ENCODE measurements around the gene RBM46.

The RBM46 gene, protein sequence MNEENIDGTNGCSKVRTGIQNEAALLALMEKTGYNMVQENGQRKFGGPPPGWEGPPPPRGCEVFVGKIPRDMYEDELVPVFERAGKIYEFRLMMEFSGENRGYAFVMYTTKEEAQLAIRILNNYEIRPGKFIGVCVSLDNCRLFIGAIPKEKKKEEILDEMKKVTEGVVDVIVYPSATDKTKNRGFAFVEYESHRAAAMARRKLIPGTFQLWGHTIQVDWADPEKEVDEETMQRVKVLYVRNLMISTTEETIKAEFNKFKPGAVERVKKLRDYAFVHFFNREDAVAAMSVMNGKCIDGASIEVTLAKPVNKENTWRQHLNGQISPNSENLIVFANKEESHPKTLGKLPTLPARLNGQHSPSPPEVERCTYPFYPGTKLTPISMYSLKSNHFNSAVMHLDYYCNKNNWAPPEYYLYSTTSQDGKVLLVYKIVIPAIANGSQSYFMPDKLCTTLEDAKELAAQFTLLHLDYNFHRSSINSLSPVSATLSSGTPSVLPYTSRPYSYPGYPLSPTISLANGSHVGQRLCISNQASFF

DNA sequence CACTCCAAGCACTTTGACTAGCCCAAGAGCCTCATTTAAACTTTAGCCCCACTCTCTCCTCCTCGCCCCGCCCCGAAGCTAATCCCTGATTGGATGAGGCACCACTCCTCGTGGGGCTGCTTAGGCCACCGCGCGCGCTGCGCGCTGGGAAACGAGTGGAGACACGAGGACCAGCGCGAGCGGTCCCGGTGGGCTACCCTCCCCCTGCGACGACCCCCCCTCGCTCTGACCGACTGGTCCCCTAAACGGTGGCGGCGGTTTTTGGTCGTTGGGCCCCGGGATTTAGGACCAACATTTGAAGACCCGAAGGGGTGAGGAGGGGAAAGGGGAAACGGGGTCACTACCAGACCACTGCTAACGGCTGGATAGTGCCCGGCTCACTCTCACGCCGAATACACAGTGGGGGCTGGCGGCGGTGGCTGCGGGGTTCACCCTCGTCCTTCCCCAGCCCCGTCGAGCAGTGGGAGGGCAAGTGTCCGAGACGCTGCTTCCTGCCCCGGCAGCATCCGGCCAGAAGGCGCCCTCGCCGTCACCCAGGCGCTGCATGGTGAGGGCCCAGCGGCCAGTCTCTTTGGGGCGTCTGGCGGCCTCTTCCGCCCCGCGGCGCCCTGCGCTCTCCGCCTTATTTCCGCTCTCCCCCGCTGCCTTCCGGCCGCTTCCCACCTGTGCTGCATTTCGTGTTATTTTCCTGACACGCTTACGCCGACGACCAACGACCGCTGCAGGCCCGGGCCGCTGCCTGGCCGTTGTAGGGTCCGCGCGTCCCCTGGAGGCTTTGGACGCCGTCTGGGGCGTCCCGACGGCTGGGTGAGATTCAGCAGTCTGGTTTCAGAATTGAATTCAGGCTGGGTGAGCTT is at the start of gene RBM46:
RBM46 (plus strand) TSS at position 147 of the 857 bp plus-strand sequence. CDS start 15,481 bp downstream, outside the sequence.
- DNase-seq (ENCODE audit: low read depth in 2 of 3, low spot score in 2 of 3), result no peak

DNA sequence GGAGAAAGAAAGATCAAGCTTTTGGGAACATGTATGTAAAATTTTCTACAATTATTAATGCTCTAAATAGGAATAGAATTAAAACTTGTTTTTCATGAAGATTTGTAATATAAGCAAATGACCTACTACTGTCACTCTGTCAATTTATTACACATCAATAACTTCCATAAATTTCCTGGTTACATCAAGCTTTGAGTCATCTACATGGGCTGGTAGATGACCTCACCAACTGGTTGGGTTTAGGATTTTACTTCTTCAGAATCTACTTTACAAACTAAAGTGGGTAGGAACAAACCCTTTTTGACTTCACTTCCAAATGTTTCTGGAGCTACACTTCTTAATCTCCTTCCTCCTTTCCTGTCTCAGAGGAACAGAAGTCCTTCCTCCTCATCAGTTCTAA is 49.3 kb upstream of the RBM46 start:
- no peak for DNase-seq (ENCODE audit: low read depth in 2 of 3, low spot score in 2 of 3)

DNA sequence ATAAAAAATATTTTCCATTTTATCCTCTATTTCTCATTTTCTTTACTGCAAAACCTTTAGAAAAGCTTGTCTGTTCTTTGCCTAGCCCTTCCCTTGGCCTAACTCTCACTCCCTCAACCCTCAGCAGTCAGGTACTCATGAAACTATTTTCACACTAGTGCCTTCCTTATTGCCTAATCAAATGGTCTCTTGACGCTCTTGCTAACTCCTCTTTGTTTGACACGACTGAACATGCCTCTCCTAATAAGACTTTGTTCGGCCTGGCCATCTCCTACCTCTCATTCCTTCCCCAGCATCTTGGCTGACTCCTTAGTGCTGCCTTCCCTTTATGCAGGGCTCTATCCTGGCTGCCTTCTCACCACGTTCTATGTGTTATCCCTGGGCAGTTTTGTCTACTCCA is 48.4 kb upstream of the RBM46 start:
- DNase-seq (ENCODE audit: low read depth in 2 of 3, low spot score in 2 of 3), result no peak

DNA sequence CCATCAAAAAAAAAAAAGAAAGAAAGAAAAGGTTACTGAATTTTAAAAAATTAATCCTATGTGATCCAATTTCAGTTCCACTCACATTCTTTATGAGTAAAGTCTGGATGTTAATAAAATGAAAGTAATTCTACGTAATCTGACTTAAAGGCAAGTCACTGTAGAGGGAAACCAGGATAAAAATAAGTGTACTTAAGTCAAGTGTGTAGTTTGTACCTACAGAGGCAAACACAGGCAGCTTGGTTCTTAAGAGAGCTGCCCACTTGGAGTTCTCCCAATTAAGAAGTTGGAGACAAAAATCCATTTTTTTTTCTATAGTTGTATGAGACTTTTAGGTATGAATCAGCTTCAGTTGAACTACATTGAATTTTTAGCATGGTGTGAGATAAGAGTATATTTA is 44.3 kb upstream of the RBM46 start:
- DNase-seq (ENCODE audit: low read depth in 2 of 3, low spot score in 2 of 3), result no peak

DNA sequence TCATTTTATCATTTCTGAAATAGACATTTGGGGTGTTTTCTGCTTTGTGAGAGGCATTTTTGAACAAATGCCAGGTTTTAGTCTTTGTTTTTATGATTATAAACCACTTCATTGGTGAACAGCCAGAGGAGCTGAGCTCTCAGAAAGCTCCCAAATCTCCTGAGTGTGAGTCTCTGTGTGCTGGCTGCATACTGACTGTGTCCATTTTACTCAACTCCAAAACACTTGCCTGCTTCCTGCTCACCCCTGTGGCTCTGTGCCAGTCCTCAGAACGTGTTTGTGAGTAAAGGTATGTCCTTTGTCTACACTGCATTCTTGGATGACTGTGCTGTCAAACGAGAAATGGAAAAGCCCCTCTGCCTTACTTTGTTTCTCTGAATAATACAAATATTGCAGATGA is 42.6 kb upstream of the RBM46 start:
- DNase-seq (ENCODE audit: low read depth in 2 of 3, low spot score in 2 of 3), result no peak

DNA sequence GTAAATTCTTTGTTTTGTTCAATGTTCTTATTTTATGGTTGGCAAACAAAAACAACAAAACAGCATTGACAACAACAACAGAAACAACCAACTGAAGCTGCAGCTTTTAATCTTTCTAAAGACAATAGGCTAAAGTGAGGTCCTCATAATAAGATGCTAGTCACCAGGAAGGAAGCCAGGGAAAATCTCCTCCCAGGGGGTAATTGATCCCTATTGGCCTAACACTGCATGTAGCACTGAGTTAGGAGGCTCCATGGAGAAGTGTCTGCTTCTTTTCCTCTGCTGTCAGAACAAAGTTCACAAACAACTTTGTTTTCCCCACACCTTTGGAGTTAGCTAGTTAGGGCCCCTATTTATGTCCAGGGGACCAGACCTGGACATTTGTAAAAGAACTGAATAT is 42.0 kb upstream of the RBM46 start:
- DNase-seq (ENCODE audit: low read depth in 2 of 3, low spot score in 2 of 3), result no peak

DNA sequence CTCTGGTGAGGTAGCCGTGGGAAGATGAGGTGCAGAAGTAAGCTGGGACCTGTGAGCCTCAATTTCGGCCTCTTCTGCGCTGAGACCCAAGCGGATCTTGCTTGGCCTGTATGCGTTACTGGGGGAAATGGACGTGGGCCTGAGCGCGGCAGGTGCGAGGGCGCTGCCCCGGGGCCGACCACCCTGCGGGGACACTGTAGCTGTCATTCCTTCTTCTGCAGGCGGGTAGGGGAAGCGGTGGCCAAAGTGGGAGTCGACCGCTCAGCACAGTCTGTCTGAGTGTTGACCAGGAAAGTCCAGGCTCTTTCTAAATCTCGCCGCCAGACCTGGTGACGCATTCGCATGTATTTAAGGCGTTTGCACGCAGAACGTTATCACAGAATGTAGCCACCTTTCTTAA is 40.6 kb upstream of the RBM46 start:
- DNase-seq (ENCODE audit: low read depth in 2 of 3, low spot score in 2 of 3), result no peak

DNA sequence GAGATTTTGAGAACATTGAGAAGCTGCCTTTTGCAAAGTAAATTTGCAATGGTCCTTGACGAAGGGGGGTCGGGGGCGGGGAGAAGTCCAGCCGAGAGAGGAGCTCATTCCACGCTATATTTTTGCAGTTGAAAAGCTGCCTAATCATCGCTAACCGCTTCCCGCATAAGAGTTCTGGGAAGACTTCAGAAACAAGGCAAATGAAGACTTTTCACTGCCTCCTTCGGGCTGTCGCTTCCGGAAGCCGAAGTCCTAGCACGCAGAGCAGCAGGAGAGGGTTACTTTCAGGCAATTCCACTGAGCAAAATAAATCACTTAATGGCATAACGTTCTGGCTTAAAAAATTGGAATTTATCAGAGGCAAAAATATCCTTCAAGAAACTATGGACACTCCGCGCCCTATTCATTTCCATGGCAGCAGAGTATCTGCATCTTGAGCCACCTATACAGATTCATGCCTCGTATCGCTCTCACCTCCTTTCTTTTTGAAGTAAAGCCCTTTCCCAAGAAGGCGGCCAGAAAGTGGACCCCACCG is 39.9 kb upstream of the RBM46 start:
- DNase-seq (ENCODE audit: low read depth in 2 of 3, low spot score in 2 of 3), result no peak

DNA sequence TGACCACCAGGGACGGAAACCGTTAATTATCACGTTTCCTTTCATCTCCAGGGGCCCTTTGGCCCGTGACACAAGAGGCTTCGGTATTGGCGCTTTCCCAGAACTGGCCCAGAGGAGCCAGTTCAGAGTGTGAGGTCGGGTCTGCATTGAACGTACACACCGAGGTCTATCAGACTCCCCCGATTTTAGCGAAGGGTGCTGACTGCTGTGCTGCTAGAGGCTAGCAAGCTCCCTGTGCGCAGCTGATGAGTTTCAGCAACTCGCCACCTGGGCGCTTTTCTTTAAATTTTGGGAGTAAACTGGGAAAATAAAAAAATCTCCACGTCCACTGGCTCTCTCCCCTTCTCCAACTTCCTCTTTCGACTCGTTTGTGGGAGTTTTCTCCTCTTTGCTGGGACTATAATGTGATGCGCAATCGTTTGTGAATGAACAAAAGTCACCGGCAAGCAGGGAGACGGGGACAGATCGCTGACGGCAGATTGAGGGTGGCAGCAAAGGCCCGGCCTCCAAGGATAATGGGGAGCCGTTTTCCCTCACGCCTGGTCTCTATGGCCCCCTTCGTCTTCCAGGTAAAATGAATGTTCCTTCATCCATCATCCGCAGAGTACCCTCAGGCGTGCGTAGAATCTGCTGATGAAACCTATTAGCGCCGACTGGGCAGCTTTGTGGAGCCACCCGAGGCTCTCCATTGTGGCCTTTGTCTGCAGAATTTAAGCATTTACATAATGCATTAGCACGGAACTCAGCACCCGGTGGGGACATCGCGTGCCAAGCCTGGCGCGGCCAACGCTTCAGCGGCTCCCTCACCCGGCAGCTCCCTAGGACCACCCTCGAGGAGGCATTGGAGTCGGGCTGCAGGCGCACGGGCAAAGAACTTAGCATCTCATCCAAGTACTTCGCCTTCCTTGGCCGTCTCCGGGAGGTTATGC is 38.9 kb upstream of the RBM46 start:
- no peak for DNase-seq (ENCODE audit: low read depth in 2 of 3, low spot score in 2 of 3)

DNA sequence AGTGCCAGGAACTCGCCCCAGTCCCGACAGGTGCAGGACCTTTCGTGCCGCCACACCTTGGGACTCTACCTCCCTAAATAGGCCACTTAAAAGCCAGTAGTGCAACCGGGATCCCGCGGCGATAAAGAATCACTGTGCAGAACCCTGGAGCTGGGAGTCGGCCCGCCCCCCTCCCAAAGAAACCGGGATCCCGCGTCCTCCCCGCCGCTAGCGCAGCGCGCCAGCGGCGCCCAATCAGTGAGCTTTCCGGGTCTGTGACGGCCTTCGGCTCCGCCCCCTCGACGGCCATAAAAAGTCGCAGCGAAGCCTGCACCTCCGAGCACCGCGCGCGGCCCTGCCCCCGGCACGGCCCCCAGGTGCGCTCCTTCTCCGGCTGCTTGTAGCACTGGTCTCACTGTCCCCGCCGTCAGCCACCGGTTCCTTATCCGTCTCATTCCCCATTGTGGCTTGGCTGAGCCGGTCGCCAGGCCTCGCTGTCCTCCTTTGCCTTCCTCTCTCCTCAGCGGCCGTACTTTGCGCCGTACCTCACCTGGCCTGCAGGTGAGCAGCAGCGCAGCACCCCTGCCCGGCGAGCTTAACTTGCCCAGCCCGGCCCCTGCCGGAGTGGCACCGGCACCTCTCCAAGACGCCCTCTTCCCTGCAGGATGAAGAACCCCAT is 37.3 kb upstream of the RBM46 start, which contains the start of gene LRAT:
LRAT (plus strand) TSS at position 318 of the 658 bp plus-strand sequence; CDS start at position 645, 327 bp downstream.
- no peak for DNase-seq (ENCODE audit: low read depth in 2 of 3, low spot score in 2 of 3)

DNA sequence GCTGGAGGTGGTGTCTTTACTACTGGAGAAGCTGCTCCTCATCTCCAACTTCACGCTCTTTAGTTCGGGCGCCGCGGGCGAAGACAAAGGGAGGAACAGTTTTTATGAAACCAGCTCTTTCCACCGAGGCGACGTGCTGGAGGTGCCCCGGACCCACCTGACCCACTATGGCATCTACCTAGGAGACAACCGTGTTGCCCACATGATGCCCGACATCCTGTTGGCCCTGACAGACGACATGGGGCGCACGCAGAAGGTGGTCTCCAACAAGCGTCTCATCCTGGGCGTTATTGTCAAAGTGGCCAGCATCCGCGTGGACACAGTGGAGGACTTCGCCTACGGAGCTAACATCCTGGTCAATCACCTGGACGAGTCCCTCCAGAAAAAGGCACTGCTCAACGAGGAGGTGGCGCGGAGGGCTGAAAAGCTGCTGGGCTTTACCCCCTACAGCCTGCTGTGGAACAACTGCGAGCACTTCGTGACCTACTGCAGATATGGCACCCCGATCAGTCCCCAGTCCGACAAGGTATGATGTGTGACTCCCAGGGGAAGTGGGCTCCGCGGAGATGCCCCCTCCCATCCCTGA is 36.6 kb upstream of the RBM46 start:
- DNase-seq (ENCODE audit: low read depth in 2 of 3, low spot score in 2 of 3), result no peak

DNA sequence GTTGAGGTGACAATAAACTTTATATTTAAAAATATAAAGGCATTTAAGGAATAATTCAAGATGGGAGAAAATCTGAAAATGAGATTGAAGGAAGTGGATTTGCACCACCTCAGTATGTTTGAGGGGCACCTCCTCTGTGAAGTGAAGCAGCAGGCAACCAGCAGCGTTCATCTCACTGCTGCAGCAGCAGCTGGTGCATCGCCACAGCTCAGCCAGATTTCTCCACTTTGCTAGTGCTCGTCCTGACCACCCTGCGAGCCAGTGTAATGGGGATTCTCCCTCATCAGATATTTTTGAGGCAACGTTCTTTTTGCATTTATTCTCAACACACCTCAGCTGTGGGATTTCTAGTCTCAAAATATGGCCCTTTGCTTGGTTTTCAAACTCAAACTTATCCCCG is 23.4 kb upstream of the RBM46 start:
- DNase-seq (ENCODE audit: low read depth in 2 of 3, low spot score in 2 of 3), result no peak

DNA sequence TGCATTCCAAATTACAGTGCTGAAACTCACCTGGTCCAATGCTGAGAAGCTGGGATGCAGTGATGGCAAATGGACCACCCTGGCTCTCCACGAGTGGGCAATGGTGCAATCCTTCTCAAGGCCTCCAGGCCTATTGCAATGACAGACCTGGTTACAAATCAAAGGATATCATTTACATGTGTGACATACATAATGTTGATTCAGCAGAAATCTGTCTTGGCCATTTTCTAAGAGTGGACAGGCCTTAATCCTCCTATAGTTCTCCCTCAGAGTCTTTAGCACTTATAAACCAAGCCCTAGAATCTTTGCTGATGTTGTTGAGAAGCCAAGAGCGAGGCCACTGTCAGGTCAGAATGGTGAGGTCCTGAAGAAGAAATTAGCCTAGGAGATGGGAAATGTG is 20.2 kb upstream of the RBM46 start:
- no peak for DNase-seq (ENCODE audit: low read depth in 2 of 3, low spot score in 2 of 3)

DNA sequence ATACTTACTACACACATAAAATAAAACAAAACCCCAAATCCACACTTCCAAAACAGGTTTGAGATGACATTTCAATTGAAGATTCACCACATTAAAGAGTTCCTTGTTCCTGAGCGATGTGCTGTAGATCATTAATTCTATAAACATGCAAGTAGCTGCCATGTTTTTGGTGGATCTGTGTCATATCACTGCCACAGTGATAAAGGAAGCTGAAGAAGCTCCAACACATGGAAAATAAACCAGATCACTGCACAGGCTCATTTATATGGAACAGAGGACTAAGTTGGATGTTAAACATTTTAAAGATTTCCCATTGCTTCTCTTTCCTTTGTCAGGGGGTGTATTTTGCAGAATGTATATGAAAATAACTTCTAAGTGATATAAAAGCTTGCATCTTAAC is 2.8 kb upstream of the RBM46 start:
- no peak for DNase-seq (ENCODE audit: low read depth in 2 of 3, low spot score in 2 of 3)

DNA sequence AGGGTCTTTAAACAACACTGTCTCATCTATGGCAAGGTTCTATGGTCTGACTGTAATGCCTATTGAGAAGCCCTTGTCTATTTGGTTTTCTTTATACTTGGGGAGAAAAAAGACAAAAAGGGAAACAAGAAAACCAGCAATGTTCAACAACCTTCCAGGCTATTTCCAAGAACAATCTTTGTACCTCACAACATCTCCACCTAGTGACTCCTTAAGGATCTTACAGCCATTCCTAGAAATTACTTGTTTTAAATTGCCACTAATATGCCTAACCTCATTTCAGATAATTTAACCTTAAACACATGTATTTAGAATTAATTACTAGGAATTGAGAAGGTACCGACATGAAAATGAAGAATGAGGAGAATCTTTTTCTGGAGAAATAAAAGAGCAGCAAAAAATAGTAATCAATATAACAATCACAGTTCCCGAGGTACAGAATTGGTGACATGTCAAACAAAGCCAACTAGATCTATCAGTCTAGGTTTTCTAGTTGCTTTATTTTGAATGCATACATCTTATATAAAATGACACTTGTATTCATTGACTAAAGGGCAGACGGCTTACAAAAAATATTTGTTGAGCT is 1.6 kb upstream of the RBM46 start:
- no peak for DNase-seq (ENCODE audit: low read depth in 2 of 3, low spot score in 2 of 3)

DNA sequence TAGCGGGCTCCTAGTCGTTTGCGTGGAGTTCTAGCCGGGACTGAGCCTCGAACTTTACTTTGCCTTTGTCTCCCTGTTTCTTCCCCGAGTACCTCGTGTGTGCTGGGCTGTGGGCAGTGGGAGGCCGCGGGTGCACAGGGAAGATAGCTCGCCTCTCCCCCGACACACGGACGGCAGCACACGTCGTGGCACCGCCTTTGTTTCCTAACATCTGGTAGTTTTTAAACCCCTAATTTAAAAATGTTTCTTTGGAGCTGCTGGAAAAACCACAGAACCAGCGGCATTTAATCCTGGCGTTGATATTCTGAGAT is 866 bp downstream of the RBM46 start:
- DNase-seq (ENCODE audit: low read depth in 2 of 3, low spot score in 2 of 3), result no peak

DNA sequence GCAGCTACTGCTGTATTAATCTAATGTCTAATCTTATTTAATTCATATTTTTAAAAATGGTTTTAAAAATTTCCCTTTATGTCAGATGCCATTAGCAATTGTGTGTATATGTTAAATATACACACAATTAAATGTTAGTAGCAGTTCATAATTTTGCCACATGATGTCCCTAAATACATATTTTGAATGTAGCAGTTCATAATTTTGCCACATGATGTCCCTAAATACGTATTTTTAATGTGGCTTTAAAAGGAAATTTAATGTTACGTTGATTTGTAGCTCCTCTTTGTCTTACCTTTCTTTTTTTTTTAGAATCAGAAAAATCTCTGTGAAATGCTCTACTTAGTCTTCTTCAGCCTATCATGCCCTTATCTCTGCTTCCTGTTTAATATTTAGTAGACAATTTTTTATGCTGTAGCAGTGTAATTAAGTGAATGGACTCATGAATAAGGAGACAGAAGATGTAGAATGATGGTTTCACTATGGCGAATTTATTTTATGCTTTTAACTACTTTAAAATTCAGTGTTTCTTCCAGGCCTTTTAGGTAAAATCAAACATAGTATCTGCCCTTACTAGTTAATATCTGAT is 26.1 kb downstream of the RBM46 start:
- DNase-seq (ENCODE audit: low read depth in 2 of 3, low spot score in 2 of 3), result no peak

DNA sequence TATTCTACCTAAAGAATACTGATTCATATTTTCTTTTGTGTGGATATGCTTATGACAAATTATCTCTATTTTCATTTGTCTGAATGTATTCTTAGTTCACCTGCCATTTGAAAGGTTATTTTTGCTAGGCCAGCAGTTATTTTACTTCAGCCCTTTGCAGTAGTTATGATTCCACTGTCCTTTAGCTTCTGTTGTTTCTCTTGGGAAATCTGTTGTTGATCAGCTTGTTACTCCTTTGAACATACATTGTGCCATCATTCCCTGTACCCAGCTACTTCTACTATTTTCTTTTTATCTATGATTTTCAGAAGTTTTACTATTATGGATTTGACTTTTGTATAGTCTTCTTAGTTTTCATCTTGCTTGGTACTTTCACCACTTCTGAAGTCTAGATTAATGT is 37.2 kb downstream of the RBM46 start:
- DNase-seq (ENCODE audit: low read depth in 2 of 3, low spot score in 2 of 3), result no peak

DNA sequence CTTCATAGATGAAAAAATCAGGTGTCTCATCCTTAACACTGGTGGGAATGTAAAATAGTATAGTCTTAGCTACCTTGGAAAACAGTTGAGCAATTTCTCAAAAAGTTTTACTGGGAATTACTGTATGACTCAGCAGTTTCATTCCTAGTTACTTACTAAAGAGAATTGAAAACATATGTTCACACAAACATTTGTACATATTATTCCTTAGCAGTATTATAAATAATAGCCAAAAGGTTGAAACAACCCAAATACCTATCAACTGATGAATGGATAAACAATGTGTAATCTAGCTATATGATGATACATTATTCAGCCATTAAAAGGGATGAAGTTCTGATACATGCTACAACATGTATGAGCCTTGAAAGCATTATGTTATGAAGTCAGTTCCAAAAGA is 41.7 kb downstream of the RBM46 start:
- DNase-seq (ENCODE audit: low read depth in 2 of 3, low spot score in 2 of 3), result no peak
